Right cardiac atrium (tissue), 5 donors: Measurements from ENCODE around the gene SLC39A9. TPM values are rescaled to one million over a fixed set of nuclear protein-coding genes. Genes with fewer than 3 reads are reported as not detected.

Experiments
- ATAC-seq, 2 donors: fragments of 200-7000 bp; cut with Tn5 transposase; one replicate each; pipeline versions ENCODE4 v1.8.0 to v1.9.1; 2020; ENCODE audit warnings: moderate library complexity in 2 of 2, mild to moderate bottlenecking in 1 of 2
- DNase-seq, 3 donors: peaks; one replicate each; pipeline ENCODE4 v3.0.0-alpha.2; 2020
- H3K27ac ChIP-seq: one replicate; pipeline ENCODE4 v1.5.1; 2013; ENCODE audit warnings: mild to moderate bottlenecking, low read length, control low read depth, moderate library complexity
- H3K27me3 ChIP-seq: one replicate; pipeline ENCODE4 v1.6.1; 2013; ENCODE audit not compliant: control insufficient read depth, insufficient read depth
- H3K4me1 ChIP-seq: one replicate; pipeline ENCODE4 v1.6.1; 2013; ENCODE audit warnings: low read length; ENCODE audit not compliant: control insufficient read depth, insufficient read depth
- H3K4me3 ChIP-seq: one replicate; pipeline ENCODE4 v1.5.1; 2013; ENCODE audit warnings: low read length, control low read depth
- H3K9me3 ChIP-seq: one replicate; pipeline ENCODE4 v1.6.1; 2013; ENCODE audit warnings: low read length; ENCODE audit not compliant: control insufficient read depth
- WGBS: extraction: QIAGEN DNeasy Blood & Tissue Kit; methylation state at CpG from one replicate; pipeline ENCODE4 v1.1.7; 2013; 5-methylcytosine and 5-hydroxymethylcytosine counted together
- intact Hi-C, 4 donors: fragments of 100-400 bp; cut with DNase I; formaldehyde crosslinking; loops; one replicate each; pipeline versions ENCODE4 v1.11.0 to v1.14.0; 2022 to 2023
- long read RNA-seq, 4 donors: library from polyadenylated mRNA; unstranded; transcript quantifications; one replicate each; pipeline ENCODE4 v2.0.0, GENCODE V29; 2020 to 2021
- polyA plus RNA-seq: library from polyadenylated mRNA; stranded (reverse); fragments of 200-250 nt; gene quantifications from one replicate; pipeline ENCODE4 v1.2.3, GENCODE V29; 2013
- total RNA-seq, 4 donors: library from RNA; stranded (reverse); fragmentation: NEBNext Ultra II Directional; extraction: Animal tissue kit (Norgen Biotek cat#: 25700); gene quantifications; one replicate each; pipeline ENCODE4 v1.2.1, GENCODE V29; 2021
- donor health status: healthy with polysubstance abuse.
- donor health status: DM: no; HTN: yes; CAD: no.
- donor health status: DM: no; HTN: no; CAD: no.
- donor health status: DM: no; HTN: yes; CAD: no; lungs with severe emphysema.
- donor health status: DM: yes; HTN: yes; CAD: no.

Gene SLC39A9, protein sequence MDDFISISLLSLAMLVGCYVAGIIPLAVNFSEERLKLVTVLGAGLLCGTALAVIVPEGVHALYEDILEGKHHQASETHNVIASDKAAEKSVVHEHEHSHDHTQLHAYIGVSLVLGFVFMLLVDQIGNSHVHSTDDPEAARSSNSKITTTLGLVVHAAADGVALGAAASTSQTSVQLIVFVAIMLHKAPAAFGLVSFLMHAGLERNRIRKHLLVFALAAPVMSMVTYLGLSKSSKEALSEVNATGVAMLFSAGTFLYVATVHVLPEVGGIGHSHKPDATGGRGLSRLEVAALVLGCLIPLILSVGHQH
- total RNA-seq (10 to 100 TPM; 23.7 to 34.5 (median 25.2) TPM), polyA plus RNA-seq (10.3 TPM)
- long read RNA-seq, donor 1, full-length matches to known transcripts = 11 of 15 reads
- long read RNA-seq, donor 1, partial matches to known transcripts = 0 of 15 reads
- long read RNA-seq, donor 1, other reads (novel, unspliced or antisense) = 4 of 15 reads
- long read RNA-seq, donor 2, full-length matches to known transcripts = 7 of 8 reads
- long read RNA-seq, donor 2, partial matches to known transcripts = 0 of 8 reads
- long read RNA-seq, donor 2, other reads (novel, unspliced or antisense) = 1 of 8 reads
- long read RNA-seq, donor 3, full-length matches to known transcripts = 38 of 60 reads
- long read RNA-seq, donor 3, partial matches to known transcripts = 3 of 60 reads
- long read RNA-seq, donor 3, other reads (novel, unspliced or antisense) = 19 of 60 reads
- long read RNA-seq, donor 4, full-length matches to known transcripts = 7 of 8 reads
- long read RNA-seq, donor 4, partial matches to known transcripts = 0 of 8 reads
- long read RNA-seq, donor 4, other reads (novel, unspliced or antisense) = 1 of 8 reads

DNA sequence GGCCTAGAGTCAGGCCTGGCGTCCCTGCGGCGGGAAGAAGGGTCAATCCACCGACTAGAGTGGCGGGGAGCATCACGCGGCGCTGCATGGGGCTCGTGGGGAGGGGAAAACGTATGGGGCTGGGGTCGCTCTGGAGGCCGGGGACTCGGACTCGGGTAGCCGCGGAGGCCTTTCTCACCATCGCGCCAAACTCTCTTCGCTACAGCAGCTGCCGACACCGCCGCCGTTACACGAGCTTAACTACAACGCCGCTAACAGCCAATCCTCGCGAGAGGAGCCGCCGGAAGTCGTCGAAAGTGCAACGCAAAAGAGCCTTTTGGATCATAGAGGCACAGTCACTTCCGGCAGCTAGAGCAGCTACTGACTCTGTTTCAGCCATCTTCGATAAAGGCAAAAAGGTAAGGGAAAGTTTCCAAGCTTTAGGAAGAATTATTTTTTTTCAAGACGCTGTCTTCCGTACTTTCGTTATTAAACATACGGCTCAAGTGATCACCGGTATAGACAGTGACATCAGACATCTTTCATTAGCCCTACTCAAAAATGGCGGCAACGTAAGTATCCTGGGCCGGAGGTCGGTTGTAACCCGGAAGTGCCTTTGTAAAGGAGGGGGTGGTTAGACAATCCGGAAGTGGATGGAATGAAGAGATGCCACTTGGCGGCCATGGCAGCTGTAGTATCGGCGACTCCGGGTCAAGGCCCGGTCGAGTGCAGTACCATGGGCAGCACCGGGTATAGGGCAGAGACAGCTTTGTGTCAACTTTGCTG lies at the start of gene SLC39A9, which contains the start of gene ERH:
Gene SLC39A9, plus strand, starts transcription at position 640 of the 765 bp plus-strand sequence. CDS start 678 bp downstream, outside the sequence.
Gene ERH, minus strand, starts transcription at position 247 of the 765 bp plus-strand sequence. Its CDS starts 66 bp downstream, at position 181.
- intact Hi-C loops = no loop called here
- H3K9me3 ChIP-seq = no peaks in the 10 kb centered on the region
- under 1% methylated on average over 53 of the region's 53 CpGs for WGBS
- DNase-seq (peak; percentile 96 to 98 (median 98)), ATAC-seq (peak; percentile 98)
- peaks cover 10% of the 10 kb centered on the region for H3K4me1 ChIP-seq
- peak within 1 kb of the TSS; percentile 71 for H3K27ac ChIP-seq
- H3K4me3 ChIP-seq = peak within 1 kb of the TSS; percentile 72
- no peaks in the 10 kb centered on the region for H3K27me3 ChIP-seq

DNA sequence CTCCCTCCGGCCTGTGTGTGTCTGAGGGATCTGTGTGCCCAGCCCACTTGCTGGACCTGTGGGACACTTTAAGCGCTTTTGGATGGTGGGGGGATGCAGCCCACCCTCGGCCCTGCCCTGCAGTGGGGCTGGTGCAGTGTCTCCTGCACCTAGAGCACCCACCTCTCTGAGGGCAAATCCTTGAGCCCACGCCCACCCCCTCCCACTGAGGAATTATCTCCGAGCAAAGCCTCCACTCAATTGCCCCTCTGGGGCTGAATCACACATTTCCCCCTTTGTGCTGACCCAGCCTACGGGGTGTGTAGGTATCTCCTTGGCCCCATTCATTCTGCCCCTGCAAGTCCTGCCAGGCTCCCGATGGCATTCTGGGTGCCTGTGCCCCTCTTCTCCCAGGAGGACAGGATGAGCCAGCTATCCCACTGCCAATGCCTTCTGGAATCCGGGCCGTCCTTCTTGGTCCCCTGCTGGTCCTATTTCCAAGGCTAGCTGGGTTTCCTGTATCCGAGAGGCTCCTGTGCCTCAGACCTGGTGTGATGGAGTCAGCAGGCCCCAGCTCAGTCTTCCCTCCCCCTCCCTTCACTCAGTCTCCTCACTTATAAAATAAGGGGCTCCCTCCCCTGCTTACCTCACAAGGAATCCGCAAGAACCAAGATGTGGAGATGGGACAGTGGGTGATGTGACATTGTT lies 49.3 kb upstream of the SLC39A9 start:
- ATAC-seq = no peak
- 84% methylated on average over 11 of the region's 11 CpGs for WGBS
- intact Hi-C loops = loop anchor here in 2 of 4 donors (5.0 to 10.0 kb wide), 3 partner anchors 92 to 107 kb away; no protein-coding TSS in a partner anchor

DNA sequence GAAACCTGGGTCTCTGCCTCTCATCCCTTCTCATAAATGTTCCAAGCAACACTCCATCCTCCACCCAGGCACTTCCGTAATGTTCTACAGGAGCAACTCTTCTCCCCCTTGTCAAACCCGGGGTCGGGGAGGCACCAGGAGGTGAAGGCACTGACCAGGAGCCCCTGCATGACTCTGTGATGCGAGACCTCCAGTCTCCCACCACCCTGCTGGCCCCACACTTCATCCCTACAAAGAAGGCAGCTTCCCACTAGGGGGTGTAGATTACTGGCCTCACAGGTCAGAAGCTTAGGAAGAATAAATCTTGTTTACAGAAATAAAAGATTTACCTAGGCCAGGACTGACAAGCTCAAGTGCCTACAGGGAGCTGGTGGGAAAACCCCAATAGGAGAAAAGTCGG lies 47.6 kb upstream of the SLC39A9 start:
- no peaks in the 10 kb centered on the region for H3K9me3 ChIP-seq
- DNase-seq (no peak), ATAC-seq (no peak)
- intact Hi-C loops = no loop called here
- no peak overlapping the region for H3K27ac ChIP-seq
- H3K27me3 ChIP-seq = no peaks in the 10 kb centered on the region
- 75% methylated on average over 5 of the region's 5 CpGs for WGBS
- no peak overlapping the region for H3K4me3 ChIP-seq
- H3K4me1 ChIP-seq = no peaks in the 10 kb centered on the region

More for the DNA sequence above, 49.3 kb upstream of the SLC39A9 start:
- no peaks in the 10 kb centered on the region for H3K27me3 ChIP-seq
- H3K4me3 ChIP-seq = no peak overlapping the region
- no peaks in the 10 kb centered on the region for H3K9me3 ChIP-seq
- H3K4me1 ChIP-seq = no peaks in the 10 kb centered on the region
- DNase-seq = no peak
- H3K27ac ChIP-seq = no peak overlapping the region

DNA sequence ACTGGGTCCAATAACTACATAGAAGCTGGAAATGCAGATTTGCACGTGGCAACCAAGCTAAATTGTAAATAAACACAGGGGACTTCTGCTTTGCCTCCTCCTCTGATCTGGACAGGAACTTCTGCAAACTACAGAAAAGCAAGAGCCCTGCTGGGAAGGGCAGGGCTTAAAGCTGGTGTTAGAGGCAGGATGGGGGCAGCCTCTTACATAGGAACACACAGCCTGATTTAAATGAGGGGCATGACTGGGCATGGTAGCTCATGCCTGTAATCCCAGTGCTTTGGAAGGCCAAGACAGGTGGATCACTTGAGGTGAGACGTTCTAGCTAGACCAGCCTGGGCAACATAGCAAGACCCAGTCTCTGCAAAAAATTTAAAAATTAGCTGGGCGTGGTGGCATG lies 47.1 kb upstream of the SLC39A9 start:
- DNase-seq = no peak
- Histone ChIP-seq H3K4me3 (no peak overlapping the region), H3K27me3 (no peaks in the 10 kb centered on the region), H3K9me3 (no peaks in the 10 kb centered on the region), H3K4me1 (peaks cover 2% of the 10 kb centered on the region), H3K27ac (no peak overlapping the region)
- no peak for ATAC-seq
- 66% methylated on average over 3 of the region's 3 CpGs for WGBS
- intact Hi-C loops = no loop called here

DNA sequence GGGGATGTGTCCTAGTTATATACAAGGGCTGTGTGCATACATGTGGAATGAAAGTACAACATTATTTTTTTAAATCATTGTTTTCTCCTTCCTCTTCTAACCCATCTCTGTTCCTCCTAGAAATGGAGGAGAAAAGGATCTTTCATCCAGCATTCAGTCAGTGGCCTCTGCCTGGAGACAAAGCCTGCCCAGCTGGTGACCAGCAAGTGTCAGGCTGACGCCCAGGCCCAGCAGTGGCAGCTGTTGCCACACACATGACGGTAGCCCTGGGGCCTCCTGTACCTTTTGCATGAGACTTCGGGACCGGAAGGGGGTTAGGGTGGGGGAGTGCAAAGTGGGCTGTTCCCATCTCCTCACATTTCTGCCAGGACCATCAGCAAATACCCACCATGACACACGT lies 46.6 kb upstream of the SLC39A9 start:
- ATAC-seq (no peak), DNase-seq (no peak)
- Histone ChIP-seq H3K9me3 (no peaks in the 10 kb centered on the region), H3K27ac (no peak overlapping the region), H3K4me1 (peaks cover 2% of the 10 kb centered on the region), H3K27me3 (no peaks in the 10 kb centered on the region), H3K4me3 (no peak overlapping the region)
- WGBS = 78% methylated on average over 5 of the region's 5 CpGs
- intact Hi-C loops = no loop called here

DNA sequence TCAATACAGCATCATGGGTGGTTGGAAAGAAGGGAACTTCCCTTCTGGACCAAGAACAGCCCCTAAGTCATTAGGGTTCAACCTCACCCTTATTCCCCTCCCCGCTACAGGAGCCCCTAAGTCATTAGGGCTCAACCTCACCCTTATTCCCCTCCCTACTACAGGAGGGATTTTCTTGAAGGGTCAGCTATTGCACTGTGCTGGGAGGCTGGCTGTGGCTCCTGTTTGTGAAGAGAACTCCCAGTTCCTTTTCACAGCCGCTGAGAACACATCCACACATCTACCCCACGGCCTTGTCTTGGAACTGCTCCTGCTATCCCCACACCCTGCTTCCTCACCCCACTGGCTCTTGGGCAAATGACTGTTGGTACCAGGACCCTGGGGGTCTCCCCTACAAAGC lies 45.3 kb upstream of the SLC39A9 start:
- Histone ChIP-seq H3K9me3 (no peaks in the 10 kb centered on the region), H3K27ac (no peak overlapping the region), H3K4me3 (no peak overlapping the region), H3K4me1 (peaks cover 2% of the 10 kb centered on the region), H3K27me3 (no peaks in the 10 kb centered on the region)
- 86% methylated on average over 3 of the region's 3 CpGs for WGBS
- intact Hi-C loops = no loop called here
- ATAC-seq (no peak), DNase-seq (no peak)

DNA sequence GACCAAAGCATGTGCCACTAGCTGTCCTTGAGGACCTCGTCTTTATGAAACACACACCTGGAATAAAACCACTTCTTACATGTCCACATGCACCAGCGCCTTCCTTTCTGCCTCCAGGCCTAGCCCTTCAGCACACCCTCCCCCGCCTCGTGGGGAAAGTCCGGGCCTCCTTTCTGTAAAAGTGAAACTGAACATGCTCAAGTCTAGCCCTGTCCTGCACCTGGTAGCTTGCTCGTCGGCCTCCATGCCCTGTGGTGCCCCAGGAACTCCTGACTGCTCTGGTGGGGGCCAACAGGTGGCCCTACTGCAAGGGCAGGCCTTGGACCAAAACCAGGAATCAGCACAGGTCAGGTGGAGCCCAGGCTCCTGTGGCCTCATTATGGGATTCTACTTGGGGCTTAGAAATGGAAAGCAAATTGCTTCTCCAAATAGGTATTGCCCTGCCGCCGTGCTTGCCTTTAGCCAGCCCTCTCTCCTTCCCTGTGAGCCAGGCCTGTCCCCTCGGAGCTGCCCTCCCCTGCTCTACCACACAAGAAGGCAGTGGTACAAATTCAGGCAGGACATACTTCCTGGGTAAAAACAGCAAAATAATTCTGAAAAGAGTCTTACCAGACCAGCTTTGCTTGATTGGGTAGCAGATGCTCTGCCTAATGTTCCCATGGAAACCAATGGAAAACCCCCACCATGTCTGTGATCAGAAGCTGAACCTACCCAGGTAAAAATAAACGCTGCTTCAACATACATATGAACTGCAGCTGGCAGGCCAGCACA lies 43.9 kb upstream of the SLC39A9 start:
- H3K27ac ChIP-seq = no peak overlapping the region
- H3K9me3 ChIP-seq = no peaks in the 10 kb centered on the region
- no peak for DNase-seq
- H3K27me3 ChIP-seq = no peaks in the 10 kb centered on the region
- H3K4me3 ChIP-seq = no peak overlapping the region
- intact Hi-C loops = no loop called here
- 77% methylated on average over 11 of the region's 11 CpGs for WGBS
- H3K4me1 ChIP-seq = peaks cover 2% of the 10 kb centered on the region
- no peak for ATAC-seq

DNA sequence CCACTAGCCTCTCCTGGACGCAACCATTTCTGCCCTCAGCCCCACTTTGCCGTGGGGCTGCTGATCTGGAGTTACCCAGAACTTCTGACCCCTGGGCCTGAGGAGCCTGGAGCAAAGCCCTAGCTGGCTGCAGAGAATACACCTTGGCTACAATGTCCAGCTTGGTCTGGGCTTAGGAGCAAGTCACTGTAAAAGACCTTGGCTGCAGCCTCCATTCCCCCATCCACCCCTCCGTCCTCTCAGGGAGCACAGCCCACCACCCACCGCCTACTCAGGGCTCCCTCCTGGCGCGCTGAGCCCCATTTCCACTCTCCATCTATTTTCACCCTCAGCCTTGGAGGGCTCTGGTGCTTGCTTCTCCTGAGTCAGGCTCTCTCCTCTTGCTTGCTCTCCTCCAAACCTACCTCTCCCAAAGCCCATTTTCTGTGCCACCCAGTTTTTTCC lies 43.3 kb upstream of the SLC39A9 start:
- H3K27ac ChIP-seq = no peak overlapping the region
- no peaks in the 10 kb centered on the region for H3K9me3 ChIP-seq
- ATAC-seq (peak in 1 of 2 donors; percentile 11), DNase-seq (no peak)
- no peaks in the 10 kb centered on the region for H3K27me3 ChIP-seq
- intact Hi-C loops = no loop called here
- H3K4me1 ChIP-seq = peaks cover 2% of the 10 kb centered on the region
- no peak overlapping the region for H3K4me3 ChIP-seq
- 81% methylated on average over 6 of the region's 6 CpGs for WGBS

DNA sequence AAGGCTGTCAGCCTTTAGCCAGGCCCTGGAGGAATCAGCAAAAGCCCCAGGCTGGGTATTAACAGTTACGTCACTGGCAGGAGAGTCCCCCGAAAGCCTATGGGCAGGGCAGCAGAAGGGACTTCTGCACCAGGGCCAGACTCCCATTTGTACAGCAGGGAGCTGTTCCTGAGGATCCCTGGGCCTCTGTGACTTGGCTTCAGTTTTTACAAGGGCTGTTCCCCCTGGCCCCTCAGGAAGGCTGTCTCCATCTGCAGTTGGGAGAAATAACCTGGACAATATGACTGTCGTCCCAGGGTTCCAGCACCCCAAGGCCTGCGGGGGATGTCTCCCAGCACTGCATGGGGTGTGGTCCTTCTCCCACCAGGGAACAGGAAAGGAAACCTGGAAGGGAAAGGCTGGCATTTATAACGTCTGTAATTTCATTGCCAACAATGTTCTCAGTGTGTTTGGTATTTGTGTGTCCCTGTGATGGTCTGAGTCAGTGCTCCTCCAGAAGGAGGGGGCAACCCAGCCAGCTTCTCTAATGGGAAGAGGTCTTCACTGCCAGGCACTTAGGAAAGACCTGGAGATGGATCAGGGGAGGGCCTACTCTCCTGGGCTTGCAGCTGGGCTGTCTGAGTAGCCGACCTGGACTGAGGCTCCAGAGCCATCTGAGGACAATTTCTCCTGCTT lies 42.7 kb upstream of the SLC39A9 start:
- WGBS = 52% methylated on average over 6 of the region's 6 CpGs
- ATAC-seq (peak; percentile 55 to 81), DNase-seq (peak in 1 of 3 donors; percentile 66)
- Histone ChIP-seq H3K27ac (peak overlapping the region; percentile 9), H3K4me3 (no peak overlapping the region), H3K27me3 (no peaks in the 10 kb centered on the region), H3K9me3 (no peaks in the 10 kb centered on the region), H3K4me1 (peaks cover 2% of the 10 kb centered on the region)
- intact Hi-C loops = no loop called here
